ENCODE measurements around the gene OR10T2.
"Not testable (repeated sequence)": the region's sequence is repeated elsewhere in the genome, so short reads cannot be mapped to it uniquely, and the experiment has no call there.

OR10T2 gene, protein sequence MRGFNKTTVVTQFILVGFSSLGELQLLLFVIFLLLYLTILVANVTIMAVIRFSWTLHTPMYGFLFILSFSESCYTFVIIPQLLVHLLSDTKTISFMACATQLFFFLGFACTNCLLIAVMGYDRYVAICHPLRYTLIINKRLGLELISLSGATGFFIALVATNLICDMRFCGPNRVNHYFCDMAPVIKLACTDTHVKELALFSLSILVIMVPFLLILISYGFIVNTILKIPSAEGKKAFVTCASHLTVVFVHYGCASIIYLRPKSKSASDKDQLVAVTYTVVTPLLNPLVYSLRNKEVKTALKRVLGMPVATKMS

DNA sequence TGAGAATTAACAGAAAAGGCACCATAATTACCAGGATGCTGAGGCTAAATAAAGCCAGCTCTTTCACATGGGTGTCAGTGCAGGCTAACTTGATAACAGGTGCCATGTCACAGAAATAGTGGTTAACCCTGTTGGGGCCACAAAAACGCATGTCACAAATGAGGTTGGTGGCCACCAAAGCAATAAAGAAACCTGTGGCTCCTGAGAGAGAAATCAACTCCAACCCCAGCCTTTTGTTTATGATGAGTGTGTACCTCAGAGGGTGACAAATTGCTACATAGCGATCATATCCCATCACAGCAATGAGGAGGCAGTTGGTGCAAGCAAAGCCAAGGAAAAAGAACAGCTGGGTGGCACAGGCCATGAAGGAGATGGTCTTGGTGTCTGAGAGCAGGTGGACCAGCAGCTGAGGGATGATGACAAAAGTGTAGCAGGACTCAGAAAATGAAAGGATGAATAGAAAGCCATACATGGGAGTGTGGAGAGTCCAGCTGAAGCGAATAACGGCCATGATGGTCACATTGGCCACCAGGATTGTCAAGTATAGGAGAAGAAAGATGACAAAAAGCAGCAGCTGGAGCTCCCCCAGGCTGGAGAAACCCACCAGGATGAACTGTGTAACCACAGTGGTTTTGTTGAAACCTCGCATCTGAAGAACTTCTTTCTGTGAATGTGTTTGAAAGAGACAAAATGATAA lies at the start of gene OR10T2:
Gene OR10T2, minus strand, starts transcription at position 649 of the 697 bp plus-strand sequence. Its CDS starts 0 bp downstream, at position 649.
- no peak for DNase-seq

DNA sequence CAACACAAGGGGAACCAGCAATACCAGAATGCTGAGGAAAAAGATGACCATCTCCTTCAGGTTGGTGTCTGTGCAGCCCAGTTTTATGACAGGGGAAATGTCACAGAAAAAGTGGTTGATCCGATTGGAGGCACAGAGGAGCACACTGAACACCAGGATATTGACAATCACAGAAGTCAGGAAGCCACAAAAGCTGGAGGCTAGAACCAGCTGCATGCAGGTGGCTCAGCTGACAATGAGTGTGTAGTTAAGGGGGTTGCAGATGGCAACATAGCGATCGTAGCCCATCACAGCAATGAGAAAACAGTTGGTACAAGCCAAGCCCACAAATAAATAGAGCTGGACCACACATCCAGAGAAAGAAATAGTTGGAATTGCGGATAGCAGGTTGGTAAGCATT lies 46.1 kb upstream of the OR10T2 start:
- DNase-seq = no peak

DNA sequence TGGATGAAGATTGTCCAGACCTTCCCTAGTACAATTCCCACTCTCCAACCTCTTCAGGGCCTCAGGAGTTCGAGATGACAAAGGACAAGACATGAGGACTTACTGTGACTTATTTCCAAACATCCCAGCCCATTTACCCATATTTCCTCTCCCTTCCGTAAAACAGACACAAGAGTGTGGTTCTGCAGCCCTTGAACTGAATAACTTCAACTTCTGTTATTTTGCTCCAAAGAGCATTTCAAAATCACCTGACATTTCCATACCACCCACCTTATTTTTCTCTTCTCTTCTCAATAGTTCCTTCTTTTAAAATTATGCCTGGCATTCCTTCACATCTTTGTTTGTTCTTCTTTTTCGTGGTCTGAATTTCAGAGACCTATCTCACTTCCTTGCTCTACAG lies 35.5 kb upstream of the OR10T2 start:
- DNase-seq = no peak

DNA sequence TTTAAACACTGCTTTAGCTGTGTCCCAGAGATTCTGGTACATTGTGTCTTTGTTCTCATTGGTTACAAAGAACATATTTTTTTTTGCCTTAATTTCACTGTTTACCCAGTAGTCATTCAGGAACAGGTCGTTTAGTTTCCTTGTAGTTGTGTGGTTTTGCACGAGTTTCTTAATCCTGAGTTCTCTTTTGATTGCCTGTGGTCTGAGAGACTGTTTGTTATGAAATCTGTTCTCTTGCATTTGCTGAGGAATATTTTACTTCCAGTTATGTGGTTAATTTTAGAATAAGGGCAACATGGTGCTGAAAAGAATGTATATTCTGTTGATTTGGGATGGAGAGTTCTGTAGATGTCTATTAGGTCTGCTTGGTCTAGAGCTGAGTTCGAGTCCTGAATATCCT lies 30.9 kb upstream of the OR10T2 start:
- not testable (repeated sequence) for DNase-seq

DNA sequence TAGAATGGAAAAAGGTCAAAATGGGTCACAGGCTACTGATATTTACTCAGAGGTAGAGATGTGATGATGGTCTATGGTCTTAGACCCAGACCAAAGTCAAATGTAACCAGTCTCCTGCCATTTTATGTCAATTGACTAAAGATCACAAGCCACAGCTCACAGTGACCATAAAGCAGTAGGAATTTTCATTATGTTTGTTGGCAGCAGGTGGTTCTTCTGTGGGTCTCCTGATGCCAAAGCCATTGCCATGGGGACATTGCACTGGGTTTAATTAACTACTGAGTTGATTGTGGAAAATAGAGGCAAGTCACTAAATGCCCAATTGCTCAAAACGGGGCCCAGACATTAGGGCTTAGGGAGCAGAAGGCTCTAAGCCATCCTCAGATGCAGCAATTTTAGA lies 26.9 kb upstream of the OR10T2 start, which contains the start of gene OR10K2:
Gene OR10K2, minus strand, starts transcription at position 101 of the 400 bp plus-strand sequence. CDS start 5,371 bp downstream, outside the sequence.
- DNase-seq = no peak

DNA sequence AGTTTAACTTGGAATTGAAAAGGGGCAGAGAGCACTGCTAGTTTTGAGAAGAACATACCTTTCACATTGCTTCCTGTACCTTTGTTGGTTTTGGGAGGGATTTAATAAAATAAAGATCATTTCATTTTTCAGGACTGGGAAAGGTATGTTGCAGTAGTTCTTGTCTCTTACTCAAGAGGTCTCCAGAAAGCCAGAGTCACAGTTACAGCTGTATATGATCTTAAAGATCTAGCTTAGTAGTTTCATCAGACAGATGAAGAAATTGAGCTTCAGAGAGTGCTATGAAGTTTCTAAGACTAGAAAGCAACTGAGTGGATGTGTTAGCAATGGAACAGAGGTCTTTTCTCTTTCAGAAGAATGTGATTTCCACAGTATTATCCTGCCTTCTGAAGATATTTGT lies 25.8 kb upstream of the OR10T2 start:
- DNase-seq = no peak

DNA sequence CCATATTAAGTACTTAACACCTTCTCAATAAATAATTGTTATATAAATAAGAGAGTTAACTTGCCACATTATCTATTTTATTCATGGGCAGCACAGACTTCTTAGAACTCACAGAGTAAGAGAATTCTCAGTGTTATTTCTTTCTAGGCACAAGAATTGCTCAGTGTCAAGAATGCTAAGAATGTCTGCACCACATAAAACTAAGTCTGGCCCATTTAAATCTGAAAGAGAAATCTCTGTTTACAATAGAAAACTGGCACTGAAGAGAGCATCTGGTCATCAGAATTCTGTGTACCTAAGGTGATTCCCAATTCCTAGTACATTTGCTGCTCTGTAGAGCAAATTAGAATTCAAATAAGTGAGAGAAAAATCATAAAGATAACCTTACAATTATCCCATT lies 22.9 kb upstream of the OR10T2 start:
- no peak for DNase-seq

DNA sequence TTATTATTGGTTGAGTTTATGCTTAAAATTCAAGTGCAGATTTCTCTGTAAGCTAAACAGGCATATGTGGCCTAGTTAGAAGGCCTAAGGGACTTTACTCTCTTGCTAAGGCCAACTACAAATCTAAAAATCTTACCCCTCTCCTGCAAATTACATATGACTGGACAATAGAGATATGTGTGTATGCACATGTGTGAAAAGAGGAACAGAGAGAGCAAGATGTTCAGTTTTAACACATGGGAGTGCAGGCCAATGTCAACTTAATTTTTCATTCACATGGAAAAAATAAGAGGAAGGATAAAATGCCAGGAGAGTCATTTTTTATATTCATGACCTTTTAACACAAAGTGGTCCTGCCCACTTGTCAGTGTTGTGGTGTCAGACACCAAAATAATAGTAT lies 18.3 kb upstream of the OR10T2 start:
- DNase-seq = no peak

DNA sequence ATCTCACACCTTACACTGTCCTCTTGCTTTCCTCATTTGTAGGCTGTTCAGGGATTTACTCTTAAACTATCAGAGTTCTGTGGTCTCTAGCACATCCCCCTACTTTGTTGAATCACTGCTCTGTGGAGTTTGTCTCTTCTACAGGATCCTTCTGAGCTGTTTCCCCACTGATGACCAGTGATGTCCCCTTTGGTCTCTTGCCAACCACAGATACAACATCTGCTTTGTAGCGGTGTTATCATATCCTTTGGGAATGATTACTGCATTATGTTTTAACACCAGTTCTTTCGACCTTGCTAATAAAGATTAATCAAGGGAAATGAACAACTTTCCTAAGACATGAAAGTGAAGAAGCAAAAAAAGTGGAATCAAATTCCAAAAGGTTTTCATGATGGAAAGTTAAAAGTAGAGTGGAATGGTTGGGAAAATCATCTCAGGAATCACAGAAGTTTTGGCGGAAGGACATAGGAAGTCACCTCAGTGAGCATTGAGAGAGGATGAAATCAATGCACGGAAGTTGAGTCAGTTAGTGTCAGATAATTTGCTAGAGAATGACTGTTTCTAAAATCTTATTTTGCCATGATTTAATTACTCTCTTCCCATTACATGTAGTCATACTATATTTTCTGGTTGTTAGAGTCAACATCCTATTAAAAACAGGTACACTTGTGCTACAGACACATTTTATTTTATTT lies 15.5 kb upstream of the OR10T2 start:
- no peak for DNase-seq

DNA sequence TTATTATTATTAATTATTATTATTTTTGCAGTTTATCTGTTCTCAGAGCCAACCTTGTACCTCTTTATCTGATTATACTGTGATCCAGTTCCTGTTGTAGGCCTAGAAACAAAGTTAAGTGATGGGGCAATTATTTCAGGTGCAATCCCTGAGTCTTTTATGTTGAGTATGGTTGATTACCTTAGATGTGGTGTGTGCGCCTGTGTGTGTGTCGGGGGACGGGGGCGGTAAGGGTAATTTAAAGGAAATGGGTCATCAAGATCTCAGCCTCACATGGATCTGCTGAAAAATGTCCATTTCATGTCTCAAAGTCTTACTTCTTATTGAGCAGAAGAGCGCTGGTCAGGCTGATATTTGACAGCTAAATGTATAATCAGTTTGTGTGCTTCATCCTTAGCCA lies 7.8 kb upstream of the OR10T2 start:
- no peak for DNase-seq

DNA sequence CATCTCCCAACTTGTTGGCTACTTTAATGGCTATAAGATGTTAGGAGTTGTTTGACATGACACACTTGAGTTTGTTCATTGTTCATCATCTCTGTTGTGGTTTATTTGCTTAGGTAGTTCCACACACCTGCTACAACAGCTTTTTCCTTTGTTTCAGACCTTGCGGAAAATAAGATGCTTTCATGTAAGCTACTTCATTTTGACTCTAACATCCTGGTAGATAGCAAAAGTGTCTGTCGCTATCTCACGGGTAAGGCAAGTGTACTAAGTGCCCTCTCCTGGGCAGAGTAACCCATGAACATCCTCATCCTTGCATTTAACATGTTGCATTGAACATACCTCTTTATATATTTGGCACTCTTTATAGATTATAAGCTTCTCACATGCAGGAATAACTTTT lies 1.6 kb upstream of the OR10T2 start:
- no peak for DNase-seq

DNA sequence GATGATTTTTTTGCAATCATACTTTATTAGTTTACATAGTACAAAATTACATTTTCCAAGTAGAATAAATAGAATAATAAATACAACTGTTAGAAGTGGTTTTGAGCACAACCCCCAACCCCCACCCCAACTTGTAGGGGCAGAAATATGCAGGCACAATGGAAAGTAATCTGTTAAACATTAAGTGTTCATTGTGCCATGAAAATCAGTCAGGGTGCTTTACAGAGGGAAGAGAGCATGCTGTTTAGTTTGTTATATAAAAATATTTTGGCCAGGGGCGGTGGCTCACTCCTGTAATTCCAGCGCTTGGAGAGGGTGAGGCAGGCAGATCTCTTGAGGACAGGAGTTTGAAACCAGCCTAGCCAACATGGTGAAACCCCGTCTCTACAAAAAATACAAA lies 2.6 kb downstream of the OR10T2 start:
- no peak for DNase-seq

DNA sequence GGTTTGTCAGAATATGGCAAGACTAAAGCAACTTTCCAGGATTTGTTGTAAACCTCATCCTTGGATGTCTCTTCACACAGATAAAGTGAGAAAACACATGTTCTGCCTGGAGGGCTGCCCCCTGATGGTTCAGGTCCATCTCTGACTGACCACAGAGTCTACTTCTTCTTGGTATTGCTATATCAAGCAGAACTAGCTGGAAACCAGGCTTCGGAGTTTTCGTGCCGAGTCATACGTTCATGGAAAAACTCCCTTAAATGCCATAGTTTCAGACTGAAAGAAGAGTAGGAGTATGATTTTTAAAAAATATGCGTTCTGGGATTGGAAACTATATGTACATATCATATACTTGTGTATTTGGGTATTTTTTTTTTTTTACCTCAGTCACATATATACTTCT lies 5.8 kb downstream of the OR10T2 start:
- DNase-seq = no peak

DNA sequence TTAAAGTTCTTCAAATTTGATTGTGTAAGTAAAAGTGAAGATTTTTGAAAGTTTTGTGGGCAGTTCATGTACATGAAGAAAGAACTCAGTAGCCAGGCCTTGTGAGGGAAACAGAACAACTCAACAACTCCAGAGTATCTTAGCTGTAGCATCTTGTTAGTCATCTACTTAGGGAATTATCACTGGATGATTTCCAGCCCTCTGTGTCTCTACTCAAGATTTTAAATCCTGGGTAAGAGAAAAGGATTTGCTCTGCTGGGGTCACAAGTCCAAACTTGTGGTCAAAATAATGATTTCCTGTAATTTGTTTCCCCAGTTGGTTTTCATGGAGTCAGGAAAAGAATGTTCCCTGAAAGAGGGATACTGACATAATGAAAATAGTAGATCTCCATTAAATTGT lies 8.2 kb downstream of the OR10T2 start:
- no peak for DNase-seq

DNA sequence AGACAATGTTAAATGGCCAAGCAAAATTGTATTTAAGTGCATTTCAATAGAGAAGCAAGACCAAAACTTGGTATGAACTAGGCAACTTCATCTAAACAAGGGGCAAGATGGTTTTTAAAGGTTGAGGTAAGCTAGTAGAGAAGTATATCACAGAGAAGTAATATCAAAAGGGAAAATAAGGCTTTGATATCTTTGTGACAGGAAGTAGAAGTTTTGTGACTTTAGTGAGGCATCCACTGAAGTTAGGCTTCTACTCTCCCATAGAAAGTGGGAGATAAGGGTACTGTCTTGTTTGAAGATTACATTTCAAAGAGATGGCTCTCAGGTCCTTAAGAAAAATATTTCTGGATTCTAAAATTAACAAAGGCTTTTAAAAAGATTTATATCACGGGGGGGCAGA lies 8.9 kb downstream of the OR10T2 start:
- no peak for DNase-seq

DNA sequence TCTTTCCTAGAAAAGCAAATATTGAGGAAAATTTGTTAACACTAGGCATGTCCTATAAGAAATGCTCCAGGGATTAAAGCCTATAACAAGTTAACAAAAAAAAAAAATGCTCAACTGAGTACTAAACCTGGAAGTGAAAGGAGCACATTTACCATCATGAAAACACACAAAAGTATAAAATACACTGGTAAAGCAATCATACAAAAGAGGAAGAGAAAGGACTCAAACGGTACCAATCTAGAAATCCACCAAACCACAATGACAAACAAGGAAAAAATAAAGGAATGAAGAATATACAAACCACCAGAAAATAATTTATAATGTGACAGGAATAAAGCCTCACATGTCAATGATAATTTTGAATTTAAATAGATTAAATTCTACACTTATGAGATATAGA lies 24.4 kb downstream of the OR10T2 start:
- DNase-seq = no peak

DNA sequence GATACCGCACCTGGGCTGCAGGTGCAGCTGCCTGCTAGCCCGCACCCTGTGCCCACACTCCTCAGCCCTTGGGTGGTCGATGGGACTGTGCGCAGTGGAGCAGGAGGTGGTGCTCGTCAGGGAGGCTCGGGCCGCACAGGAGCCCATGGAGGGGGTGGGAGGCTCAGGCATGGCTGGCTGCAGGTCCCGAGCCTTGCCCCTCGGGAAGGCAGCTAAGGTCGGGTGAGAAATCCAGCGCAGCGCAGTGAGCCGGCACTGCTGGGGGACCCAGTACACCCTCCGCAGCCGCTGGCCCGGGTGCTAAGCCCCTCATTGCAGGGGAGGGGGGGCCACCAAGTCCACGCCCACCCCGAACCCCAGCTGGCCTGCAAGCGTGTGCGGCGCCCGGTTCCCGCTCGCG lies 25.2 kb downstream of the OR10T2 start:
- not testable (repeated sequence) for DNase-seq

DNA sequence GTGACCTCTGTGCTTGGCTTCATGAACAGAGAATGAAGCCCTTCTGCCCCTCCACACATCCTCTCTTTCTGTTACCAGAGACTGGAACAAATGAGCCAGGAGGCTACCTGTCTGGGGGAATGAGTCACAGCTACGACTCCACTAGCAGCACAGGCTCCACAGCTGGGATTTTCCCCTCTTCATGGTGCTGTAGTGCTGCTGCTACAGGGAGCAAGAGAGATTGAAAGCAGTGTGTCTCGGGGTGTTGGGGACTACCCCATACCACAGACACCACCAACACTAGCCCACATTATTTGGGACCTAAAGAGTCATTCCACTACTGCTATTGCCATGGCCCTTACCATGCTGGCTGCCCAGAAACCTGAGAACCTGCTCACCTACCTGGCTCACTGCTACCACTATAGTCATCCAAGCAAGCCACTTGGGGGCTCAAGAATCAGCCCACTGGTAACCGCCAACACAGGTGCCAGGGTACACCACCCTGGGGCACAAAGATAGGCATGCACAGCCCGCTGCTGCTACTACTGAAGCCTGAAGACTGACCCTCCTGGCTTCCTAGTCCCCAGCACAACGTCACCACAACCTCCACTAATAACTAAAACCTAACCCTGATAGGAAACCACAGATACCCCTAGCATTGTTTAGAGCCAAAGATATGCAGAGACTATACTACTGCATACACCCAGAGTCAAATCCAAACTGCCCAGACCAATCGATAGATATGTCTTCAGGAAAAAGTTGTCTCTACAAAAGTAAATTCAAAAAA lies 27.9 kb downstream of the OR10T2 start:
- no peak for DNase-seq

DNA sequence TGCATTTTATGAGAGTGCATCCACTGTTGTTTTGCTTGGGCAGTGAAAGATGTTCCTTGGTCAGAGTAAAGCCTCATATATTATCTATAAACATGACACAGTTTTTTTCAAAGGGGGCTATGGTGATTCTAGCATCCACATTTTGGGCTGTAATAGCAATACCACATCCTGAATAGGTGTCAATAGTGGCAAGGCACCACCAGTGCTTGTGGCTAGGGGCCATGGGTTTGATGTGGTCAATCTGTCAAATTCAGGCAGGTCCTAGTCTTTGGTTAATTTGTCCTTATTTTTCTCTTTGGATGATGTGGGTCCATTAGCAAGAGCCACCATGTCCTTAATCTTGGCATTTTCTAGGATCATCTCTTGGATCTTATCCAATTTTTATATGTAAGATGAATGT lies 32.5 kb downstream of the OR10T2 start:
- no peak for DNase-seq

DNA sequence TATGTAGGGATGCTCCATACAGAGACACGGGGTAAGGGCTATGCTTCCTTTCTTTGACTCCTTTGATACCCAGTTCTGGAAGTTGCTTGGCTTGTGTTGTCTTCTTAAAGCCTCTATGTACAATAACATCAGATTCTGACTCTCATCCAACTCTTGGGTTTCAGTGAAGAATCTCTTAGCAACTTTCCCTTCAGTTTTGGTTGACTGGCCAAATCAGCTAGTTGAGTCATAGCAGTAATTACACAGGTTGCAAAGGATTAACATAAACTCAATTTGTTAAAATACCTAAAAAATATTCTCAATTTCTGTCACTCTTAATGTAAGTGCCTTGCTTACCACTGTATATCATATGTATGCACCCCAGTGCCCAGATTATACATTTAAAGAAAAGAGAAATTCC lies 36.3 kb downstream of the OR10T2 start:
- no peak for DNase-seq

DNA sequence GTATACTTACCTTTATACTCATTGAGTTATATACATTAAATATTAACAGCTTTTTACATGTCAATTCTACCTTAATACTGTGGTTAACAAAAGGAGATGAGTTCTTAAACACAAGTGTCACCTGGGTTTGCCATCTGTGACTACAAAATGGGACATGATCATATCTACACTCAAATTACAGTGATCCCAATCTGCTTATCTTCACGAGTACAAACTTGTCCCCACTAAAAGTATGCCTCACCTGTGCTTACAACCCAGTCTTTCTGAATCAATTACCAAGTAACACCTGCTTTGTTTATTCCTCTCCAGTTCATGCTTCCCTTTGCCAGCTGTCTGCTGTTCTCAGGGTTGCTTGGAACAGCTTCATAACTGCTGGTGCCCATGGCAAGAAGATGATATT lies 36.8 kb downstream of the OR10T2 start:
- no peak for DNase-seq

DNA sequence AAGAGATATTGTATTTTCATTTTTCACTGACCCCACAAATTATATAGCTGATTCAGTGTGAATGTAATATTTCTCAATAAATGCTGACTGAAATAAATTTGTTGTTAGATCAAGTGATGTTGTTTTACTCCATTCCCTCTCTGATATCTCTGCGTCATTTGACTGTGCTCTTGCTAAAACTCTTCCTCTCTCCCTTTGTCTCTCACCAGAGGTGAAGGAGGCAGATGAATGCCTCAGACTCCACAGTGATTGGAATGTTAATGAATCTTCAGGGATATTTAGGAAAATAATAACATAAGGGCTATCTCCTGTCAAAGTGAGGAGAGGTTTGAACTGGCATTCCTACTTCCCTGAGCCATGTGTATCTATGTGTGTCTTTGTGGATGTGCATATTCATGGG lies 41.8 kb downstream of the OR10T2 start:
- DNase-seq = no peak

DNA sequence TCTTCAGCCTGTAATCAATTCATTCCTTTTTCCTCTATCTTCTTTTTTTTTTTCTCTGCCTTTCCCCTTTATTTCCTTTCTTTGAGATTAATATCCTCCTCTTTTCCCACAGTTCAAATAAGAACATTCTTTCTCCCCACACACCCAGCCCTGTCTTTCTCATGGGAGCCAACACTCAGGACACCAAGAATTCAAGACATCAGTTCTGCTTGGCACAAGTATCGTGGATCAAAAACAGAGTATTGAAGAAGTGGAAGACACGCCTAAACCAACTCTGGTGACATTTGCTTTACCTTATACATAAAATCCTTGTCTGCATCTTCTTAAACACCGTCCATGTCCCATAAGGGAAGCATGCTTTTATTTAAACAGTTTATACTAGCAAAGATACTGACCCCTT lies 42.6 kb downstream of the OR10T2 start:
- no peak for DNase-seq
